HG02943 (cell line): ENCODE data around the gene CNTD1.
"Not testable (repeated sequence)": the region's sequence is repeated elsewhere in the genome, so short reads cannot be mapped to it uniquely, and the experiment has no call there.

Experiments
- ATAC-seq: cut with Tn5 transposase; IDR thresholded peaks from one replicate; pipeline ENCODE4 v1.9.1; 2021; ENCODE audit warnings: mild to moderate bottlenecking, low read depth, moderate library complexity; ENCODE audit not compliant: unreplicated experiment

CNTD1 gene

GRCh38 chr17:42844761-42845555, 46.3 kb downstream of the CNTD1 start:
- ATAC-seq: no peak

DNA sequence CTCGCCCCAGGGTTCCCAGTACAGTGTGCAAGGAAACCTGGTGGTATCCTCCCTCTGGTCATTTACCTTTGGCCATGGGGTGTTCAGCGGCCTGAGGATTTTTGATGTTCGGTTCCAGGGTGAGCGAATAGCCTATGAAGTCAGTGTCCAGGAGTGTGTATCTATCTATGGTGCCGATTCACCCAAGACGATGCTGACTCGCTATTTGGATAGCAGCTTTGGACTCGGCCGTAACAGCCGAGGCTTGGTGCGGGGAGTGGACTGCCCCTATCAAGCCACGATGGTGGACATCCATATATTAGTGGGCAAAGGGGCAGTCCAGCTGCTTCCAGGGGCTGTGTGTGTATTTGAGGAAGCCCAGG, 46.9 kb downstream of the CNTD1 start:
- ATAC-seq: no peak

DNA sequence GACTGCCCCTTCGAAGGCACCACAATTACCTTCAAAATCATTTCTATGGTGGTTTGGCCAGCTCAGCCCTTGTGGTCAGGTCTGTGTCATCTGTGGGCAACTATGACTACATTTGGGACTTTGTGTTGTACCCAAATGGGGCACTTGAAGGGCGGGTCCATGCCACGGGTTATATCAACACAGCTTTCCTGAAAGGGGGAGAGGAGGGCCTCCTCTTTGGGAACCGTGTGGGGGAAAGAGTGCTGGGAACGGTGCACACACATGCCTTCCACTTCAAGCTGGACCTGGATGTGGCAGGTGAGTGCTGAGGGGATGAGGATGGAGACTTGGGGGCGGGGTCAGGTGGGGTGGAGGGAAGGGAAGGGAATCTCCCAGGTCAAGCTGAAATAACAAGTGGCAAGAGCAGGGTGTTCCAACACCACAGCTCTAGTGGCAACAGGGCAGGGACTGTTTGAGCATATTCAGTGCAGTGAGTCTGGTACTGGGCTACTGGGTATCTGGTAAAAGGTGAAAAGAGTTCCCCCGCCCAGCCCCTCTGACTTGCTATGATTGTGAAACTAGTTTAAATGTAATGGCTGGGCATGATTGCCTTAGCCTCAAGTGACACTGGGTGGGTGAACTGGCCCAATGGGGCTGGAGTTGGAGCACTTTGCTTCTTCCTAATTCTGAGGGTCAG, 47.4 kb downstream of the CNTD1 start:
- no peak for ATAC-seq

GRCh38 chr17:42846594-42847280, 48.1 kb downstream of the CNTD1 start:
- ATAC-seq: no peak

DNA sequence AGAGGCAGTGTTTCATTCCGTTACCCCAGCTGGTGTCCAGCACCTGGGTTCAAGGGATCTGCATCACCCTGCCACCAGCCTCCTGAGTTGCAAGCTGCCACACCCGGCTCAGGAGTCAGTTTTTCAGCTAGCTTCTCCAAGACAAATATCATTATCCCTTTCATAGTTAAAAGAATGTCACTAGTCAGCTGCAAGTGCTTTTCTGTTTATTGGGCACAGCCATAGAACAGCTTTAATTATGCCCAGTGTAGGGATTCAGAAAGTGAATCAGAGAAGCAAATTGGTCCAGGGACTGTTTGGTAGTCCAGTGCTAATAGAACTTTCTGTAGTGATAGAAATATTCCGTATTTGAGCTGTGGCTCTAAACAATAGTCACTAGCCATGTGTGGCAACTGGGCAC, 49.4 kb downstream of the CNTD1 start:
- ATAC-seq: no peak

- ATAC-seq: no peak
These were observed 50.4 kb downstream of the CNTD1 start for GRCh38 chr17:42849031-42849430.

- no peak for ATAC-seq
These were observed 51.0 kb downstream of the CNTD1 start for GRCh38 chr17:42849451-42850181.

GRCh38 chr17:42850954-42851353, 52.3 kb downstream of the CNTD1 start, which contains the start of gene AOC3:
Gene AOC3 (plus strand): TSS chr17:42851199. CDS start chr17:42851344, 145 bp downstream.
- no peak for ATAC-seq

DNA sequence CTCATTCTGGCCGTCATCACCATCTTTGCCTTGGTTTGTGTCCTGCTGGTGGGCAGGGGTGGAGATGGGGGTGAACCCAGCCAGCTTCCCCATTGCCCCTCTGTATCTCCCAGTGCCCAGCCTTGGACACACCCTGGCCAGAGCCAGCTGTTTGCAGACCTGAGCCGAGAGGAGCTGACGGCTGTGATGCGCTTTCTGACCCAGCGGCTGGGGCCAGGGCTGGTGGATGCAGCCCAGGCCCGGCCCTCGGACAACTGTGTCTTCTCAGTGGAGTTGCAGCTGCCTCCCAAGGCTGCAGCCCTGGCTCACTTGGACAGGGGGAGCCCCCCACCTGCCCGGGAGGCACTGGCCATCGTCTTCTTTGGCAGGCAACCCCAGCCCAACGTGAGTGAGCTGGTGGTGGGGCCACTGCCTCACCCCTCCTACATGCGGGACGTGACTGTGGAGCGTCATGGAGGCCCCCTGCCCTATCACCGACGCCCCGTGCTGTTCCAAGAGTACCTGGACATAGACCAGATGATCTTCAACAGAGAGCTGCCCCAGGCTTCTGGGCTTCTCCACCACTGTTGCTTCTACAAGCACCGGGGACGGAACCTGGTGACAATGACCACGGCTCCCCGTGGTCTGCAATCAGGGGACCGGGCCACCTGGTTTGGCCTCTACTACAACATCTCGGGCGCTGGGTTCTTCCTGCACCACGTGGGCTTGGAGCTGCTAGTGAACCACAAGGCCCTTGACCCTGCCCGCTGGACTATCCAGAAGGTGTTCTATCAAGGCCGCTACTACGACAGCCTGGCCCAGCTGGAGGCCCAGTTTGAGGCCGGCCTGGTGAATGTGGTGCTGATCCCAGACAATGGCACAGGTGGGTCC, 52.9 kb downstream of the CNTD1 start:
- not testable (repeated sequence) for ATAC-seq

DNA sequence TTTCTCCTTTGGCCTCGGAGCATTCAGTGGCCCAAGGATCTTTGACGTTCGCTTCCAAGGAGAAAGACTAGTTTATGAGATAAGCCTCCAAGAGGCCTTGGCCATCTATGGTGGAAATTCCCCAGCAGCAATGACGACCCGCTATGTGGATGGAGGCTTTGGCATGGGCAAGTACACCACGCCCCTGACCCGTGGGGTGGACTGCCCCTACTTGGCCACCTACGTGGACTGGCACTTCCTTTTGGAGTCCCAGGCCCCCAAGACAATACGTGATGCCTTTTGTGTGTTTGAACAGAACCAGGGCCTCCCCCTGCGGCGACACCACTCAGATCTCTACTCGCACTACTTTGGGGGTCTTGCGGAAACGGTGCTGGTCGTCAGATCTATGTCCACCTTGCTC, 53.7 kb downstream of the CNTD1 start:
- no peak for ATAC-seq

DNA sequence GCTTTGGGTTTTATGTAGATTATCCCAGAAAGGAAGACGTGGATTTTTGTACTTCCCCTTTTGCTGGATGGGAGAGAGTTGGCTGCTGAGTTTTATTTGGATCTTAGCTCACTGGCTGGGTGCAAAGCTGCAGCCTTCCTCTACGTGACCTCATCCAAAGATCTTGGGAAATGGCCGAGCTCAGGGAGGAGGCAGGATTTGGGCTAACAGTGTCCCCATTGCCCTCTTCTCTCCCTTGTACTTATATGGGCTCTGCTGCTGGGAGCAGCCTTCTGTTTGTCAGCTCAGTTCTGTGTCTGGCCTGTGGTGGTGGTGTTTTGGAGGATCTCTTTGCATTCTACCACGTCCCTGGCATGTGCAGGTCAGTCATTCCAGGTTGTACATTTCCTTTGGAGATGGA, 54.3 kb downstream of the CNTD1 start:
- ATAC-seq: no peak

DNA sequence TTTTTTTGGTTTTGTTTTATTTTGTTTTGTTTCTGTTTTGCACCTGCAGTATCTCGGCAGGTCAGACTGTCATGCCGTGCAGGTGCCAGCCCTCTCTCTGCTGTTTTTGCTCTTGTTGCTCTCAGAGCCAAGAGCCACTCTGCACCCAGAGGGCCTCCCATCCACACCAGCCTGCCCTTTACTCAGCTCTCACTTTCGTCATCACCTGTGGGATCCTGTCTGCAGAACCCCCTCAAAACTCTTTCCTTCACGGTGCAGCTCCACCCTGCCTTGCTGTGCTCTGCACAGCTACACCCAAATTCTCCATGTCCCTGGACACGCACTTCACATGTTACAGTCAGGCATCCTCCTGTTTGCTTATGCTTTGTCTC, 54.9 kb downstream of the CNTD1 start:
- no peak for ATAC-seq

- no peak for ATAC-seq
These were observed 55.5 kb downstream of the CNTD1 start for GRCh38 chr17:42853968-42854790.

- no peak for ATAC-seq
These were observed 56.5 kb downstream of the CNTD1 start for GRCh38 chr17:42855048-42855596.

DNA sequence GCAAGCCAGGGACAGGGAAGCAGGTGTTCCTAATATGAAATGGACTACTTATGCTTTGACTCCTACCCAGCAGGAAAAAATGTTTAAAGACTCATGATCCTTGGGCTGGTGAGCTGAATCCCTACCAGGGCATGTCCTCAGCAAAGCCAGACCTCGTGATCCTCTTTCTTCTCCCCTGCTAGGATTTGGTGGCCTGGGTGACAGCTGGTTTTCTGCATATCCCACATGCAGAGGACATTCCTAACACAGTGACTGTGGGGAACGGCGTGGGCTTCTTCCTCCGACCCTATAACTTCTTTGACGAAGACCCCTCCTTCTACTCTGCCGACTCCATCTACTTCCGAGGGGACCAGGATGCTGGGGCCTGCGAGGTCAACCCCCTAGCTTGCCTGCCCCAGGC, 57.4 kb downstream of the CNTD1 start:
- ATAC-seq: not testable (repeated sequence)

DNA sequence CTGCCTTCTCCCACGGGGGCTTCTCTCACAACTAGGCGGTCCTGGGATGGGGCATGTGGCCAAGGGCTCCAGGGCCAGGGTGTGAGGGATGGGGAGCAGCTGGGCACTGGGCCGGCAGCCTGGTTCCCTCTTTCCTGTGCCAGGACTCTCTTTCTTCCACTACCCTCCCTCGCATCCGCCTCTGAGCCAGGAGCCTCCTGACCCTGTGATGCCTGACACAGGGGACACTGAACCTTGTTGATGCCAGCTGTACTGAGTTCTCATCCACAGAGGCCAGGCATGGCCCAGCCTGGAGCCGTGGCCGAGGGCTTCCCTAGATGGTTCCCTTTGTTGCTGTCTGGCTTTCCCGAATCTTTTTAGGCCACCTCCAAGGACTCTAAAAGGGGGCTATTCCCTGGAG, 57.9 kb downstream of the CNTD1 start:
- not testable (repeated sequence) for ATAC-seq

DNA sequence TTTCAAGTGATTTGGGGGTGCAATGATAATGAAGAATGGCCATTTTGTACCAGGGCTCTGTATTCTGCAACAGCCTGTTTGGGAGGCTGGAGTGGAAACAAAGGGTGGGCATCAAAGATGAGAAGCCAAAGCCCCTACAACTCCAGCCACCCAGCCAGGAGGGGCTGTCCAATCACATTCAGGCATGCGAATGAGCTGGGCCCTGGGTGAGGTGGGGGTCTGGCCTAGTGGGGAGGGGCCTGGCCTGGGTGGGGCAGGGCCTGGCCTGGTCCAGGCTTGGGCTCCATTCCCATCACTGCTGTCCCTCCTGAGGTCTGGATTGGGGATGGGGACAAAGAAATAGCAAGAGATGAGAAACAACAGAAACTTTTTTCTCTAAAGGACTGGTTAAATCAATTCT, 58.7 kb downstream of the CNTD1 start:
- no peak for ATAC-seq
